Neural progenitor cell (in vitro differentiated cells): Measurements from ENCODE around the gene RTN1. TPM values are rescaled to one million over a fixed set of nuclear protein-coding genes. Genes with fewer than 3 reads are reported as not detected.

ENCODE experiments used
- DNase-seq: peaks from one replicate; pipeline ENCODE4 v3.0.0-alpha.2; 2016; ENCODE audit warnings: low spot score
- H2AFZ ChIP-seq: fragments of 200-600 bp; sonication (generic); replicated peaks from 2 replicates; pipeline ENCODE4 v1.6.1; 2016; ENCODE audit warnings: antibody characterized with exemption
- H3F3A ChIP-seq: fragments of 200-600 bp; sonication (generic); 2 replicates; pipeline ENCODE4 v1.6.1; 2016; ENCODE audit warnings: antibody characterized with exemption, low read depth
- H3K27ac ChIP-seq: fragments of 200-600 bp; sonication (generic); 2 replicates; pipeline ENCODE4 v1.5.1; 2016; ENCODE audit warnings: mild to moderate bottlenecking
- H3K27me3 ChIP-seq: fragments of 200-600 bp; sonication (generic); 2 replicates; pipeline ENCODE4 v1.6.1; 2016; ENCODE audit warnings: mild to moderate bottlenecking, moderate library complexity
- H3K36me3 ChIP-seq: fragments of 200-600 bp; sonication (generic); 2 replicates; pipeline ENCODE4 v1.5.1; 2016
- H3K4me1 ChIP-seq: fragments of 200-600 bp; sonication (generic); 2 replicates; pipeline ENCODE4 v1.6.1; 2016; ENCODE audit warnings: mixed run types
- H3K4me2 ChIP-seq: fragments of 200-600 bp; sonication (generic); 2 replicates; pipeline ENCODE4 v1.6.1; 2016
- H3K4me3 ChIP-seq: fragments of 200-600 bp; sonication (generic); 2 replicates; pipeline ENCODE4 v1.5.1; 2016
- H3K79me2 ChIP-seq: fragments of 200-600 bp; sonication (generic); 2 replicates; pipeline ENCODE4 v1.6.1; 2016; ENCODE audit warnings: low read depth
- H3K9ac ChIP-seq: fragments of 200-600 bp; sonication (generic); 2 replicates; pipeline ENCODE4 v1.6.1; 2016
- H3K9me3 ChIP-seq: fragments of 200-600 bp; sonication (generic); 2 replicates; pipeline ENCODE4 v1.5.1; 2016; ENCODE audit warnings: low read depth
- H4K20me1 ChIP-seq: fragments of 200-600 bp; sonication (generic); 2 replicates; pipeline ENCODE4 v1.6.1; 2016; ENCODE audit warnings: low read depth
- H3K27ac Mint-ChIP-seq: 3 replicates; pipeline ENCODE4 v1.8.0; 2021; ENCODE audit warnings: mixed read lengths
- H3K27me3 Mint-ChIP-seq: 2 replicates; pipeline ENCODE4 v1.8.0; 2022; ENCODE audit warnings: low read depth, mild to moderate bottlenecking, inconsistent platforms, moderate library complexity, mixed read lengths; ENCODE audit not compliant: insufficient read depth
- H3K36me3 Mint-ChIP-seq: 3 replicates; pipeline ENCODE4 v1.8.0; 2021; ENCODE audit warnings: mixed read lengths
- H3K4me1 Mint-ChIP-seq: 3 replicates; pipeline ENCODE4 v1.8.0; 2021; ENCODE audit warnings: mixed read lengths
- H3K4me3 Mint-ChIP-seq: 3 replicates; pipeline ENCODE4 v1.8.0; 2021; ENCODE audit warnings: mild to moderate bottlenecking, moderate library complexity, mixed read lengths
- H3K9me3 Mint-ChIP-seq: 3 replicates; pipeline ENCODE4 v1.8.0; 2020; ENCODE audit warnings: mixed read lengths
- CTCF ChIP-seq: fragments of 200-600 bp; sonication (generic); IDR thresholded peaks from 2 replicates; pipeline ENCODE4 v1.5.1; 2017; ENCODE audit warnings: antibody characterized with exemption, mild to moderate bottlenecking
- EZH2 ChIP-seq: fragments of 200-600 bp; sonication (generic); IDR thresholded peaks from 2 replicates; pipeline ENCODE4 v1.6.1; 2017; ENCODE audit warnings: antibody characterized with exemption, mild to moderate bottlenecking, moderate library complexity
- EZH2phosphoT487 ChIP-seq: fragments of 200-600 bp; sonication (generic); IDR thresholded peaks from 2 replicates; pipeline ENCODE4 v1.6.1; 2017; ENCODE audit warnings: antibody characterized with exemption
- total RNA-seq: library from RNA; depleted of rRNA; stranded (reverse); fragments of >200 nt; gene quantifications from 2 replicates; pipeline ENCODE4 v1.2.3, GENCODE V29; 2015; ENCODE audit warnings: low replicate concordance

The RTN1 gene
- total RNA-seq, 1 donor from 2014 or later, result 7.7 TPM

- Mint-ChIP-seq H3K9me3 (peaks cover 3% of the 10 kb centered on the region), H3K36me3 (no peaks in the 10 kb centered on the region), H3K27ac (no peak overlapping the region), H3K27me3 (no peaks in the 10 kb centered on the region), H3K4me3 (no peak overlapping the region), H3K4me1 (no peaks in the 10 kb centered on the region)
- Histone ChIP-seq H3K4me2 (no peak overlapping the region), H3F3A (no peaks in the 10 kb centered on the region), H3K27ac (no peak overlapping the region), H3K4me3 (no peak overlapping the region), H3K27me3 (no peaks in the 10 kb centered on the region), H4K20me1 (no peaks in the 10 kb centered on the region), H3K9me3 (peaks cover 7% of the 10 kb centered on the region), H3K4me1 (no peaks in the 10 kb centered on the region), H3K79me2 (no peaks in the 10 kb centered on the region), H2AFZ (no peak overlapping the region), H3K9ac (no peak overlapping the region), H3K36me3 (no peaks in the 10 kb centered on the region)
- no peak for TF ChIP-seq CTCF
- no peak for TF ChIP-seq EZH2phosphoT487
- no peak for TF ChIP-seq EZH2
- DNase-seq, result no peak
These were observed 171.1 kb downstream of the RTN1 start for GRCh38 chr14:59699442-59699841.

- no peak overlapping the region for H3K27ac Mint-ChIP-seq
- peaks cover 7% of the 10 kb centered on the region for H3K9me3 ChIP-seq
- H4K20me1 ChIP-seq, result no peaks in the 10 kb centered on the region
- H3K4me1 Mint-ChIP-seq, result no peaks in the 10 kb centered on the region
- H3K4me3 ChIP-seq, result no peak overlapping the region
- TF ChIP-seq CTCF (no peak), EZH2phosphoT487 (no peak), EZH2 (no peak)
- H3K27me3 Mint-ChIP-seq, result no peaks in the 10 kb centered on the region
- no peak overlapping the region for H3K9ac ChIP-seq
- H2AFZ ChIP-seq, result no peak overlapping the region
- H3F3A ChIP-seq, result no peaks in the 10 kb centered on the region
- no peak overlapping the region for H3K4me2 ChIP-seq
- no peaks in the 10 kb centered on the region for H3K27me3 ChIP-seq
- H3K79me2 ChIP-seq, result no peaks in the 10 kb centered on the region
- no peak for DNase-seq
- H3K4me3 Mint-ChIP-seq, result no peak overlapping the region
- H3K36me3 ChIP-seq, result no peaks in the 10 kb centered on the region
- no peaks in the 10 kb centered on the region for H3K4me1 ChIP-seq
- H3K9me3 Mint-ChIP-seq, result peaks cover 3% of the 10 kb centered on the region
- H3K36me3 Mint-ChIP-seq, result no peaks in the 10 kb centered on the region
- H3K27ac ChIP-seq, result no peak overlapping the region
These were observed 171.8 kb downstream of the RTN1 start for GRCh38 chr14:59698793-59699192.

GRCh38 chr14:59695198-59695597 is 175.4 kb downstream of the RTN1 start:
- H3K36me3 ChIP-seq, result no peaks in the 10 kb centered on the region
- H3K79me2 ChIP-seq, result no peaks in the 10 kb centered on the region
- no peak overlapping the region for H3K9ac ChIP-seq
- no peak overlapping the region for H2AFZ ChIP-seq
- DNase-seq, result no peak
- H3K9me3 Mint-ChIP-seq, result no peaks in the 10 kb centered on the region
- H3K4me3 ChIP-seq, result no peak overlapping the region
- no peak overlapping the region for H3K27ac ChIP-seq
- no peak overlapping the region for H3K4me3 Mint-ChIP-seq
- no peaks in the 10 kb centered on the region for H3F3A ChIP-seq
- no peaks in the 10 kb centered on the region for H4K20me1 ChIP-seq
- no peaks in the 10 kb centered on the region for H3K27me3 ChIP-seq
- H3K27ac Mint-ChIP-seq, result no peak overlapping the region
- no peaks in the 10 kb centered on the region for H3K36me3 Mint-ChIP-seq
- no peaks in the 10 kb centered on the region for H3K9me3 ChIP-seq
- TF ChIP-seq EZH2phosphoT487 (no peak), CTCF (no peak), EZH2 (no peak)
- H3K4me1 Mint-ChIP-seq, result no peaks in the 10 kb centered on the region
- H3K27me3 Mint-ChIP-seq, result no peaks in the 10 kb centered on the region
- no peak overlapping the region for H3K4me2 ChIP-seq
- no peaks in the 10 kb centered on the region for H3K4me1 ChIP-seq
